Embryonic facial prominence (tissue), 1 donor: ENCODE measurements around the gene S100A5.
A peak's percentile ranks its signal among the peaks of the same experiment; 100 is the strongest.

Source experiments
- DNase-seq: peaks from one replicate; pipeline ENCODE4 v3.0.0-alpha.2; 2016; ENCODE audit errors: extremely low spot score

Gene S100A5

GRCh38 chr1:153547560-153548551, 7.1 kb upstream of the S100A5 start:
- DNase-seq: no peak

GRCh38 chr1:153546796-153547559, 6.2 kb upstream of the S100A5 start:
- DNase-seq: no peak

DNA sequence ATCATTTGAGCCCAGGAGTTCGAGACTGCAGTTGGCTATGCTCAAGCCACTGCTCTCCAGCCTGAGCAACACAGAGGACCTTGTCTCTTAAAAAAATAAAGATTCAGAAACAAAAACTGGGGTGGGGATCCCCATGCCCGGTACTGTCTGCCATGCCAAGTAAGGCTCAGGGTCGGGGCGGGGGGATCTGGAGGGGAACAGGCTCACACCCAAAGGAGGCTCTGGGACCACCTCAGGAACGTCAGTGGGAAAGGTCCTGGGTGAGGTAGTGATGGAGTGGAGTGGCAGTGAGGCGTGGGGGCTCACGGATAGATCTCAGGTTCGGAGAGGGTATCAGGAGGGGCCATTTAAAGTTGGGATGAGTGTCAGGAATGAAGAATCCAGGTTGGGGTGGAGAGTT, 5.6 kb upstream of the S100A5 start:
- DNase-seq: no peak

GRCh38 chr1:153545067-153546055, 4.6 kb upstream of the S100A5 start, which contains the start of gene S100A4:
Gene S100A4, minus strand, starts transcription at chr1:153545806. Its CDS starts 1,012 bp downstream, at chr1:153544794.
- DNase-seq: peak; percentile 78

GRCh38 chr1:153544453-153545066, 3.8 kb upstream of the S100A5 start:
- DNase-seq: no peak

- no peak for DNase-seq
These were observed 3.0 kb upstream of the S100A5 start for GRCh38 chr1:153543736-153544135.

DNA sequence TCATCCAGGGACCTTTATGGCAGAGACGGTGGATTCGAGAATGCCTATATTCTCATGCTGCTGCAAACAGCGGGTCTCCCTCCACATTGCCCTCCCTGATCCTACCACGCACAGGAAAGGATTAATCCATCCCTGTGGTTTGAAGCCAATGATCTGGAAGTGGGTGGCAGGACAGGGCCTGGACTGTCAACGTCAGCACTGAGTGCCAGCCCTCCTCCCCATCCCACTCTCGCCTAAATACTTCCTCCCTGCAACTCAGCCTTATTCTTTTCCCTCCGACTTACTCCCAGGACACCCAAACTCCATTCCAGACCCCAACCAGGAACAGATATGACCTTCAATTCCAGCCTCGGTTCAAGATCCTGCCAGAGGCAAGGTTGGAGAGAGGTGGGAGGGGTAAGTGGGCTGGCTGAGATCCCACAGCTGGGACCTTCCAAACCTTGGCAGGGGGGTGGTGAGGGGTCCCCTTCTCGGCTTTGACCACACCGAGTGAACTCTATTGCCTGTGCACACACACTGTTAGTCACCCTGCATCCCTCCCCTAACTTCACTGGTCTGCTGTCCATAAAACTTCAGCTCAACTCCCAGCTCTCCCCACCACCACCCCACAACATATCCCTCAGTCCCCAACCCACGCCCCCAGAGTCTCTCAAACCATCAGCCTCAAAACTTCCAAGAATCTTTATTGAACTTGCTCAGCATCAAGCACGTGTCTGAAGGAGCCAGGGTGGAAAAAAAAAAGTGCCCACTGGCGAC, 2.4 kb upstream of the S100A5 start:
- no peak for DNase-seq

GRCh38 chr1:153541641-153542590, 1.2 kb upstream of the S100A5 start:
- DNase-seq: no peak

- DNase-seq: no peak
These were observed 1.2 kb downstream of the S100A5 start for GRCh38 chr1:153539395-153540093.

GRCh38 chr1:153538315-153538821, 2.4 kb downstream of the S100A5 start:
- no peak for DNase-seq

DNA sequence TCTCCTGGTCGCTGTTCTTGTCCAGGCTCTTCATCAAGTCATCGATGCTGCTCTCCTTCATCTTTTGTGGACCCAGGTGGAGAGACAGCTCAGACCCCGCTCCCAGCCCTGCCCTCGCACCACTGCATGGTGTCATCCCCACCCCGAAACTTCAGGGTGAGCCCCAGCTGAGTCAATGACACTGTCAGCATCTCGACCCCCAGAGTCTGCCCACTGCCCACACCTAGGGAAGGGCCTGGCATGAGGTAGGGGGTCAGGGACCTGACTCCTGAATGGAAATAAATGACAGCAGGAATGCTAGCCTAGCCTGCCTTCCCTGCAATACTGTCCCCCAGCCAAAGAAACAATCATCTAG, 3.4 kb downstream of the S100A5 start:
- no peak for DNase-seq

GRCh38 chr1:153536671-153537375, 3.9 kb downstream of the S100A5 start:
- no peak for DNase-seq

DNA sequence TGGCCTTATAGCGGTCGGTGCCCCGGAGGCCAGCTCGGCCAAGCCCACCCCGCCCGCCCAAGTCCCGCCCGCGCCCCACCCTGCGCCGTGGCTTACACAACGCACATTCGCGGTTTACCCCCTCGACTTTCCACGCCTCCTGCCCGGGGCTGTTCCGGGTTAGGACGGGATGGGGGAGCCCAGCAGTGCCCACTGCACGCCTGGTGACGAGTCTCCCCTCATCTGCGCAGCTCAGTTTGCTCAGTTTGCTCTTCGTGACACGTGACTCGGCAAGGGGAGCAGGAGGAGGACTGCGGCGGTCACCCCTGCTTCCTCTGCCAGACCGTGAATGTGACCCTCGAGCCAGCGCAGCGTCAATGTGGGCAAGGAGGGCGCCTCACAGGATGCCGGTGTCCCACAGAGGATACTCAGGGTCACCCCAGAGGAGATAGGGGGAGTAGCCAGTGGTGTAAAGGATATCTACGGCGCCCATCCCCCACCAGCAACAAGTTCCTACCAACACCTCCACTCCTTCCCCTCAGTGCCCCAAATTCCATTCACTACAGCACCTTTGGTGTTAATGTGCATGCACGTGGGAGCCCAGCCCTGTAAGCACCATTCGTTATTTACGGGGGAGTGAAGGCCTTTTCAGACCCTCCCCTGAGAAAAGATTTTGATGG, 4.6 kb downstream of the S100A5 start:
- peak; percentile 55 for DNase-seq

- no peak for DNase-seq
These were observed 5.3 kb downstream of the S100A5 start, which contains the start of gene S100A6 for GRCh38 chr1:153535242-153536011. Gene S100A6, minus strand, starts transcription at chr1:153535991. Its CDS starts 652 bp downstream, at chr1:153535339.

- DNase-seq: no peak
These were observed 5.9 kb downstream of the S100A5 start for GRCh38 chr1:153534925-153535241.

- DNase-seq: no peak
These were observed 6.4 kb downstream of the S100A5 start for GRCh38 chr1:153534226-153534924.
